OCI-LY3 (cell line): ENCODE data around the gene AGBL4.

Experiments used
- H2AFZ ChIP-seq: fragments of 200-600, 300-600 bp; shearing (Covaris generic); 2 replicates; pipeline ENCODE4 v1.6.0; 2014; ENCODE audit warnings: antibody characterized with exemption, low read depth, low read length
- H3K27ac ChIP-seq: fragments of 200-600, 300-600 bp; sonication (generic); 2 replicates; pipeline ENCODE4 v1.5.1; 2014; ENCODE audit warnings: mild to moderate bottlenecking, low read length, moderate library complexity, mixed read lengths
- H3K27me3 ChIP-seq: fragments of 200-600, 300-600 bp; sonication (generic); 2 replicates; pipeline ENCODE4 v1.6.1; 2014; ENCODE audit warnings: low read depth, low read length, mixed read lengths
- H3K36me3 ChIP-seq: fragments of 200-600, 300-600 bp; sonication (generic); replicated peaks from 2 replicates; pipeline ENCODE3; 2014; ENCODE audit warnings: low read depth, low read length, mixed read lengths
- H3K4me1 ChIP-seq: fragments of 300-600, 200-600 bp; sonication (generic); 2 replicates; pipeline ENCODE4 v1.6.1; 2014; ENCODE audit warnings: low read length, mixed read lengths
- H3K4me2 ChIP-seq: fragments of 200-600, 300-600 bp; sonication (generic); 2 replicates; pipeline ENCODE4 v1.6.1; 2014; ENCODE audit warnings: low read length, mixed read lengths
- H3K4me3 ChIP-seq: fragments of 300-600, 200-600 bp; sonication (generic); 2 replicates; pipeline ENCODE4 v1.5.1; 2014; ENCODE audit warnings: antibody characterized with exemption, mild to moderate bottlenecking, low read length, moderate library complexity
- H3K79me2 ChIP-seq: fragments of 300-600, 200-600 bp; shearing (Covaris generic); 2 replicates; pipeline ENCODE4 v1.6.1; 2014; ENCODE audit warnings: mild to moderate bottlenecking, low read length, mixed read lengths
- H3K9ac ChIP-seq: fragments of 300-600, 200-600 bp; shearing (Covaris generic); 2 replicates; pipeline ENCODE4 v1.6.0; 2014; ENCODE audit warnings: mild to moderate bottlenecking, low read length, moderate library complexity
- H3K9me3 ChIP-seq: fragments of 200-600, 300-600 bp; shearing (Covaris generic); 2 replicates; pipeline ENCODE4 v1.6.1; 2014; ENCODE audit warnings: low read length, mixed read lengths; ENCODE audit not compliant: insufficient read depth
- H4K20me1 ChIP-seq: fragments of 200-600, 300-600 bp; sonication (generic); 2 replicates; pipeline ENCODE4 v1.6.1; 2016; ENCODE audit warnings: low read length, mixed read lengths; ENCODE audit not compliant: insufficient read depth
- EZH2phosphoT487 ChIP-seq: fragments of 200-600 bp; shearing (Covaris generic); IDR thresholded peaks from 2 replicates; pipeline ENCODE4 v1.6.1; 2018; ENCODE audit warnings: antibody characterized with exemption, mixed run types, low read depth
- TF ChIP-seq, protein P1 (sequence below): fragments of 200-600, 300-600 bp; sonication (generic); IDR thresholded peaks from 2 replicates; pipeline ENCODE4 v1.5.1; 2014; ENCODE audit warnings: antibody characterized with exemption, low read length, low read depth

Gene AGBL4

DNA sequence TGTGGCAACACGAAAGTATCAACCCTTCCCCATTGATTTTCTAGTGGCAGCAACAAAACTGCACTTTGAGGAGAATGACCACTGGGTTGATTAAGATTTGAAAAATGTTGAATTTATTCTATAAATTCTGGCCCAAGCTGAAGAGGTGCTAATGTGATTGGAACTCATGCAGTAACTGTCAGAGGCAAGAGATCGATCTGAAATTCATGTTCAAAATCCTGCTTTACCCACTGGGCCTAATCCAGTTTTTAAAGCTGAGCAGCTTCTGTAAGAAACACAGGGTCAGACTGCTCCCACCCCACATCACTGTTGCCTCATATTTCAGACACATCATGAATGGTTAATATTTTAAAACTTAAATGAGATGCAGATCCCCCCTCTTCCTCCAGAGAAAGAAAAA lies 629.6 kb downstream of the AGBL4 start:
- Histone ChIP-seq H2AFZ (no peak overlapping the region), H3K9me3 (no peaks in the 10 kb centered on the region), H3K9ac (no peak overlapping the region), H3K27ac (no peak overlapping the region), H3K36me3 (no peaks in the 10 kb centered on the region), H3K4me2 (no peak overlapping the region), H3K4me1 (no peaks in the 10 kb centered on the region), H4K20me1 (no peaks in the 10 kb centered on the region), H3K4me3 (no peak overlapping the region), H3K79me2 (no peaks in the 10 kb centered on the region), H3K27me3 (no peaks in the 10 kb centered on the region)
- TF ChIP-seq, protein P1, sequence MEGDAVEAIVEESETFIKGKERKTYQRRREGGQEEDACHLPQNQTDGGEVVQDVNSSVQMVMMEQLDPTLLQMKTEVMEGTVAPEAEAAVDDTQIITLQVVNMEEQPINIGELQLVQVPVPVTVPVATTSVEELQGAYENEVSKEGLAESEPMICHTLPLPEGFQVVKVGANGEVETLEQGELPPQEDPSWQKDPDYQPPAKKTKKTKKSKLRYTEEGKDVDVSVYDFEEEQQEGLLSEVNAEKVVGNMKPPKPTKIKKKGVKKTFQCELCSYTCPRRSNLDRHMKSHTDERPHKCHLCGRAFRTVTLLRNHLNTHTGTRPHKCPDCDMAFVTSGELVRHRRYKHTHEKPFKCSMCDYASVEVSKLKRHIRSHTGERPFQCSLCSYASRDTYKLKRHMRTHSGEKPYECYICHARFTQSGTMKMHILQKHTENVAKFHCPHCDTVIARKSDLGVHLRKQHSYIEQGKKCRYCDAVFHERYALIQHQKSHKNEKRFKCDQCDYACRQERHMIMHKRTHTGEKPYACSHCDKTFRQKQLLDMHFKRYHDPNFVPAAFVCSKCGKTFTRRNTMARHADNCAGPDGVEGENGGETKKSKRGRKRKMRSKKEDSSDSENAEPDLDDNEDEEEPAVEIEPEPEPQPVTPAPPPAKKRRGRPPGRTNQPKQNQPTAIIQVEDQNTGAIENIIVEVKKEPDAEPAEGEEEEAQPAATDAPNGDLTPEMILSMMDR, result no peak
- no peak for TF ChIP-seq EZH2phosphoT487

DNA sequence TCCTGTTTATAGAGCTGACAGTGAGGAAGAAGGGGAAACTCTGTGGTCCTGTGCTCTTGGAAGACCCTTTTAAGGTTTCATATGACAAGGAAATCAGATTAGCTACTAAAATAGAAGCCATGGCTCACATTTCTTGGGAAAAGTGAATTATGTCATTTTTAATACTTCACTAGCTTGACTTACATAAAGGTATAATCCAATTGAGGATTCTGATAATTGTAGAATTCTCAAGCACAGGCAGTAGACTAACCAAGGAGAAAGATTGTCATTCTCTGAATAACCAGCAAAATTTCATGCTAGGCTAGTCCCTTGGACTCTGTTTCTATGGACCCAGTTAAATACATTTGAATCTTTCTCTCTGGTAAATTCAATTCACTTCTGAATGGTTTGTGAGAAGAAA lies 634.1 kb downstream of the AGBL4 start:
- no peak overlapping the region for H3K4me3 ChIP-seq
- H3K4me1 ChIP-seq, result no peaks in the 10 kb centered on the region
- no peak overlapping the region for H2AFZ ChIP-seq
- H3K27ac ChIP-seq, result no peak overlapping the region
- no peaks in the 10 kb centered on the region for H4K20me1 ChIP-seq
- no peaks in the 10 kb centered on the region for H3K36me3 ChIP-seq
- no peak overlapping the region for H3K4me2 ChIP-seq
- H3K9me3 ChIP-seq, result no peaks in the 10 kb centered on the region
- TF ChIP-seq, protein P1, result no peak
- no peak for TF ChIP-seq EZH2phosphoT487
- no peaks in the 10 kb centered on the region for H3K79me2 ChIP-seq
- no peaks in the 10 kb centered on the region for H3K27me3 ChIP-seq
- no peak overlapping the region for H3K9ac ChIP-seq

DNA sequence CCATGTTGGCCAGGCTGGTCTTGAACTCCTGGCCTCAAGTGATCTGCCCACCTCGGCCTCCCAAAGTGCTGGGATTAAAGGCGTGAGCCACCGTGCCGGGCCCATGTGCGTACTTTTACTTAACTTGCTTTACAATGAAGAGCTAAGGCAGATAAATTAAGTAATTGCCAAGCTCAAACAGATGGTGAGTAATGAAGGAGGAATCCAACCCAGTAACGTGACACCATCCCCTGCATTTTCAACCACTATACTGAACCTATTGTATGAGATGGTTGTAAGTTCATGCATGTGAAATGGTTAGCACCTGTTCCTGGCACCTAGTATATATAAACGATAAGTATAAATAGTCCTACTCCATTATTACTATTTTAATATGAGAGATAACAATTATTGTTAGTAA lies 659.1 kb downstream of the AGBL4 start:
- Histone ChIP-seq H3K4me3 (no peak overlapping the region), H3K4me2 (no peak overlapping the region), H3K36me3 (no peaks in the 10 kb centered on the region), H3K9ac (no peak overlapping the region), H3K79me2 (no peaks in the 10 kb centered on the region), H3K4me1 (no peaks in the 10 kb centered on the region), H3K9me3 (no peaks in the 10 kb centered on the region), H3K27ac (no peak overlapping the region), H3K27me3 (no peaks in the 10 kb centered on the region), H2AFZ (no peak overlapping the region), H4K20me1 (no peaks in the 10 kb centered on the region)
- no peak for TF ChIP-seq EZH2phosphoT487
- TF ChIP-seq, protein P1, result no peak

DNA sequence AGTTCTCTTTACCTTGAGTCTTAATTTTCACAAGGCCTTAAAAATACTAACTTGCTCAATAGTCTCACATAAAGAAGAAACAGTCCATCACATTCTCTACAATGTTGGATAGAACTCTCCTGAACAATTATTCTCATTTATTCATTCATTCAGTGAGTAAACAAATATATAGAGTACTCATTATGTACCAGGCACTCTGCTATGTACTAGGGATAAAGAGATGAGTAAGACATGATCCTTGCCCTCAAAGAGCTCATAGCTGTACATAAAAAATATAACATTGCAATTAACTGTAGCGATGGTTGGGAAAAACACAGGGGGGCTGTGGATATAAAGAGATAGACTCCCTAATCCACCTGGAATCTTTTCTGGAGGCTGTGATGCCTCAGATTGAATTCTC lies 660.1 kb downstream of the AGBL4 start:
- H4K20me1 ChIP-seq, result no peaks in the 10 kb centered on the region
- H3K9me3 ChIP-seq, result no peaks in the 10 kb centered on the region
- H3K27me3 ChIP-seq, result no peaks in the 10 kb centered on the region
- no peak overlapping the region for H3K4me2 ChIP-seq
- no peaks in the 10 kb centered on the region for H3K36me3 ChIP-seq
- H3K27ac ChIP-seq, result no peak overlapping the region
- H3K9ac ChIP-seq, result no peak overlapping the region
- H3K79me2 ChIP-seq, result no peaks in the 10 kb centered on the region
- no peak overlapping the region for H2AFZ ChIP-seq
- no peaks in the 10 kb centered on the region for H3K4me1 ChIP-seq
- TF ChIP-seq, protein P1, result no peak
- TF ChIP-seq EZH2phosphoT487, result no peak
- no peak overlapping the region for H3K4me3 ChIP-seq
